K562 (cell line): ENCODE results near the gene NRXN2. TPM values are rescaled to one million over a fixed set of nuclear protein-coding genes. Genes with fewer than 3 reads are reported as not detected.
A peak's percentile ranks its signal among the peaks of the same experiment; 100 is the strongest.

Experiments
- CBX3 ChIP-seq, 2 experiments: IDR thresholded peaks; 1 replicate in 1 of 2; 2 replicates in 1 of 2; pipeline ENCODE4 v1.6.1; 2012; ENCODE audit warnings: inconsistent platforms in 2 of 2, low read length in 2 of 2, borderline replicate concordance in 1 of 2, control low read depth in 1 of 2
- HDAC8 ChIP-seq: fragments of 450-650 bp; IDR thresholded peaks from 2 replicates; pipeline ENCODE4 v1.6.1; 2016; ENCODE audit warnings: mild to moderate bottlenecking, missing genetic modification characterization, moderate library complexity, missing compliant biosample characterization
- HNRNPLL ChIP-seq: fragments of 200-400 bp; formaldehyde crosslinking; IDR thresholded peaks from 2 replicates; pipeline ENCODE4 v1.6.1; 2017; ENCODE audit warnings: low read length, low read depth, mild to moderate bottlenecking; ENCODE audit not compliant: poor library complexity, severe bottlenecking
- MEF2A ChIP-seq: IDR thresholded peaks from 2 replicates; pipeline ENCODE4 v1.6.1; 2011; ENCODE audit warnings: low read depth, mild to moderate bottlenecking, low read length, moderate library complexity; ENCODE audit not compliant: control insufficient read depth
- MTF1 ChIP-seq: fragments of 250-450 bp; sonication (Bioruptor Pico); IDR thresholded peaks from 2 replicates; pipeline ENCODE4 v1.9.0; 2021; ENCODE audit warnings: moderate library complexity, mild to moderate bottlenecking, inconsistent platforms, borderline replicate concordance
- NR4A1 ChIP-seq, 2 experiments: fragments of 250-450 bp in 1 of 2; fragments of 450-650 bp in 1 of 2; sonication (Bioruptor Pico) in 1 of 2; IDR thresholded peaks; 2 replicates each; pipeline versions ENCODE4 v1.4.0 to v1.6.1; 2016 to 2020; ENCODE audit warnings: mild to moderate bottlenecking in 2 of 2, missing compliant biosample characterization in 1 of 2, missing genetic modification characterization in 1 of 2, moderate library complexity in 1 of 2
- NRF1 ChIP-seq, 2 experiments: fragments of 450-650 bp; IDR thresholded peaks in 1 of 2; conservative IDR thresholded peaks in 1 of 2; 2 replicates each; pipeline ENCODE4 v1.6.1; 2014; ENCODE audit warnings: mild to moderate bottlenecking in 2 of 2
- PCBP2 ChIP-seq: fragments of 200-400 bp; formaldehyde crosslinking; IDR thresholded peaks from 2 replicates; pipeline ENCODE4 v1.6.1; 2018; ENCODE audit warnings: low read length, low read depth, mild to moderate bottlenecking, moderate library complexity; ENCODE audit not compliant: poor library complexity, severe bottlenecking
- REST ChIP-seq, 2 experiments: fragments of 450-650 bp; formaldehyde crosslinking in 1 of 2; IDR thresholded peaks; 2 replicates each; pipeline versions ENCODE4 v1.4.0 to v1.6.1; 2014 to 2020; ENCODE audit warnings: mild to moderate bottlenecking in 2 of 2, borderline replicate concordance in 1 of 2, low read depth in 1 of 2
- TEAD2 ChIP-seq: fragments of 450-650 bp; IDR thresholded peaks from 2 replicates; pipeline ENCODE4 v1.6.1; 2016; ENCODE audit warnings: missing genetic modification characterization, control low read depth, missing compliant biosample characterization
- ZNF3 ChIP-seq: fragments of 250-450 bp; sonication (Bioruptor Pico); IDR thresholded peaks from 2 replicates; pipeline ENCODE4 v1.5.0; 2021; ENCODE audit warnings: mild to moderate bottlenecking, moderate library complexity
- polyA plus RNA-seq, 8 experiments: library from polyadenylated mRNA; depleted of rRNA in 4 of 8; stranded (reverse) in 5 of 8; unstranded in 3 of 8; fragments of >200 nt; fragmentation: Nextera tagmentation in 2 of 8; fragmentation: Illumina TruSeq in 1 of 8; extraction: Ambion mirVana in 2 of 8; extraction: Trizol in 1 of 8; gene quantifications; 2 replicates each; pipeline versions ENCODE4 v1.2.1 to v1.2.3, GENCODE V29; 2011 to 2014; ENCODE audit warnings: inconsistent platforms in 1 of 8, missing spikeins in 1 of 8
- total RNA-seq, 7 experiments: library from RNA; depleted of rRNA in 6 of 7; stranded (reverse); fragments of >200 nt in 6 of 7; fragmentation: Illumina TruSeq in 2 of 7; extraction: Trizol in 2 of 7; gene quantifications; 2 replicates each; pipeline versions ENCODE4 v1.2.1 to v1.2.3, GENCODE V29; 2011 to 2021; ENCODE audit warnings: low replicate concordance in 1 of 7
- TF ChIP-seq, protein P1 (sequence below), 3 experiments: IDR thresholded peaks in 2 of 3; conservative IDR thresholded peaks in 1 of 3; 2 replicates each; pipeline ENCODE4 v1.5.1; 2011 to 2012; ENCODE audit warnings: low read length in 3 of 3, mild to moderate bottlenecking in 3 of 3, control low read depth in 2 of 3, improper control_type of control experiment in 1 of 3, inconsistent platforms in 1 of 3, low read depth in 1 of 3, mixed read lengths in 1 of 3, moderate library complexity in 1 of 3; ENCODE audit not compliant: insufficient read depth in 2 of 3
- TF ChIP-seq, protein P2 (sequence below): fragments of 250-450 bp; sonication (Bioruptor Pico); IDR thresholded peaks from 2 replicates; pipeline ENCODE4 v1.4.0; 2020; ENCODE audit warnings: borderline replicate concordance

The NRXN2 gene
- total and polyA plus RNA-seq, 9 of the 15 experiments (the other 6 are each of a cell fraction or from before 2014, with no cell fraction given), result 0.07 to 0.47 (median 0.15) TPM; not detected in 4

DNA sequence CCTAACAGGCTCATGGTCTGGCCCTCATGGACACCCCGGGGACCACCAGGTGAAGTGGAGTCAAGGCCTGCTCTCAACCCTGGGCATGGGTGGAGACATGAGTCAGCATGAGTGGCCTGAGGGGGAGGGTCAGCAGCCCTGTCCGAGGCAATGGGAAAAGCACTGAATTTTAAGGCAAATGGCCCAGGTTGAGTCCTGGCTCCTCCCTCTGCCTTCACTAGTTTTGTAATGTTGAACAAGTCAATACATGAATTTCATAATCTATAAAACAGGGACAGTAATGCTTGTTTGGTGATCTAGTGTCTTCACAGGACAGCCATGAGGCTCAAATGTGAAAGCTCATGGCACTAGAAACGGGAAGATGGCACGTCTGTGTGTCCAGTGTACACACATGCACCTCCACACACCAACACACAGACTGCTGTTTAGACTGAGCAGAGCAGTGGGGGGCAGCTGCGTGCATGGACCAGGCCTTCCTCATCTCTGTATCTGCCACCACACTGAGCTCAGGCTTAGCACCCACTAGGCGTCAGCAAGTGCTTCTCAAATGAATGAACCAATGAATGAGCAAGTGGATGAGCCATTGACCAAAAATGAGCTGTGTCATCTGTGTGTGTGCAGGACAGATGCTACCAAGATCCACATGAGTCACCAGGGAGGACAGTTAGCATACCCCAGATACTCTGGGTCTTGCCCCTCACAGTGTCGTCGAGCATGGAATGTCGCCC, 63.4 kb downstream of the NRXN2 start (continued):
- peak; percentile 34; the same call in 1 of the 2 replicates for TF ChIP-seq REST (IDR thresholded peaks at IDR 0.05; ENCODE audit: borderline replicate concordance)
- TF ChIP-seq REST (CRISPR knock-in tag; IDR thresholded peaks at IDR 0.05; ENCODE audit: low read depth), result no peak
- peak; percentile 57 to 60; a peak in 3 of 4 replicates for TF ChIP-seq NRF1 (conservative IDR thresholded peaks at IDR 0.05 in 1 of 2, IDR thresholded peaks at IDR 0.05 in 1 of 2)
- TF ChIP-seq MTF1 (CRISPR knock-in tag), result no peak
- TF ChIP-seq HDAC8, result no peak
- no peak for TF ChIP-seq MEF2A
- TF ChIP-seq HNRNPLL, result no peak
- no peak for TF ChIP-seq NR4A1 (CRISPR knock-in tag; IDR thresholded peaks at IDR 0.05)
- no peak; the same call in 1 of the 2 replicates for TF ChIP-seq NR4A1 (tag; IDR thresholded peaks at IDR 0.05)
- TF ChIP-seq, protein P1, sequence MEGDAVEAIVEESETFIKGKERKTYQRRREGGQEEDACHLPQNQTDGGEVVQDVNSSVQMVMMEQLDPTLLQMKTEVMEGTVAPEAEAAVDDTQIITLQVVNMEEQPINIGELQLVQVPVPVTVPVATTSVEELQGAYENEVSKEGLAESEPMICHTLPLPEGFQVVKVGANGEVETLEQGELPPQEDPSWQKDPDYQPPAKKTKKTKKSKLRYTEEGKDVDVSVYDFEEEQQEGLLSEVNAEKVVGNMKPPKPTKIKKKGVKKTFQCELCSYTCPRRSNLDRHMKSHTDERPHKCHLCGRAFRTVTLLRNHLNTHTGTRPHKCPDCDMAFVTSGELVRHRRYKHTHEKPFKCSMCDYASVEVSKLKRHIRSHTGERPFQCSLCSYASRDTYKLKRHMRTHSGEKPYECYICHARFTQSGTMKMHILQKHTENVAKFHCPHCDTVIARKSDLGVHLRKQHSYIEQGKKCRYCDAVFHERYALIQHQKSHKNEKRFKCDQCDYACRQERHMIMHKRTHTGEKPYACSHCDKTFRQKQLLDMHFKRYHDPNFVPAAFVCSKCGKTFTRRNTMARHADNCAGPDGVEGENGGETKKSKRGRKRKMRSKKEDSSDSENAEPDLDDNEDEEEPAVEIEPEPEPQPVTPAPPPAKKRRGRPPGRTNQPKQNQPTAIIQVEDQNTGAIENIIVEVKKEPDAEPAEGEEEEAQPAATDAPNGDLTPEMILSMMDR (IDR thresholded peaks at IDR 0.05 in 2 of 3, conservative IDR thresholded peaks at IDR 0.05 in 1 of 3; ENCODE audit: insufficient read depth in 2 of 3, low read depth in 1 of 3, low read length in 3 of 3), result peak in 2 of 3 experiments; percentile 37 to 54; a peak in 3 of 6 replicates
- TF ChIP-seq PCBP2, result no peak
- no peak for TF ChIP-seq ZNF3 (CRISPR knock-in tag)
- 0 out of 2 replicates have a peak, but pooled peaks have one; percentile 46 for TF ChIP-seq TEAD2 (tag)
- TF ChIP-seq, protein P2, sequence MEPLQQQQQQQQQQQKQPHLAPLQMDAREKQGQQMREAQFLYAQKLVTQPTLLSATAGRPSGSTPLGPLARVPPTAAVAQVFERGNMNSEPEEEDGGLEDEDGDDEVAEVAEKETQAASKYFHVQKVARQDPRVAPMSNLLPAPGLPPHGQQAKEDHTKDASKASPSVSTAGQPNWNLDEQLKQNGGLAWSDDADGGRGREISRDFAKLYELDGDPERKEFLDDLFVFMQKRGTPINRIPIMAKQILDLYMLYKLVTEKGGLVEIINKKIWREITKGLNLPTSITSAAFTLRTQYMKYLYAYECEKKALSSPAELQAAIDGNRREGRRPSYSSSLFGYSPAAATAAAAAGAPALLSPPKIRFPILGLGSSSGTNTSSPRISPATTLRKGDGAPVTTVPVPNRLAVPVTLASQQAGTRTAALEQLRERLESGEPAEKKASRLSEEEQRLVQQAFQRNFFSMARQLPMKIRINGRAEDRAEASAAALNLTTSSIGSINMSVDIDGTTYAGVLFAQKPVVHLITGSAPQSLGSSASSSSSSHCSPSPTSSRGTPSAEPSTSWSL, result no peak
- peak in 1 of 2 experiments; percentile 46; a peak in 1 of 3 replicates for TF ChIP-seq CBX3 (IDR thresholded peaks at IDR 0.05; ENCODE audit: borderline replicate concordance in 1 of 2, low read length in 2 of 2)
